Fibroblast of skin of abdomen (primary cell): Measurements from ENCODE around the gene GJA3.

ENCODE experiments used
- DNase-seq: peaks from one replicate; pipeline ENCODE4 v3.0.0-alpha.2; 2013

GJA3 gene

DNA sequence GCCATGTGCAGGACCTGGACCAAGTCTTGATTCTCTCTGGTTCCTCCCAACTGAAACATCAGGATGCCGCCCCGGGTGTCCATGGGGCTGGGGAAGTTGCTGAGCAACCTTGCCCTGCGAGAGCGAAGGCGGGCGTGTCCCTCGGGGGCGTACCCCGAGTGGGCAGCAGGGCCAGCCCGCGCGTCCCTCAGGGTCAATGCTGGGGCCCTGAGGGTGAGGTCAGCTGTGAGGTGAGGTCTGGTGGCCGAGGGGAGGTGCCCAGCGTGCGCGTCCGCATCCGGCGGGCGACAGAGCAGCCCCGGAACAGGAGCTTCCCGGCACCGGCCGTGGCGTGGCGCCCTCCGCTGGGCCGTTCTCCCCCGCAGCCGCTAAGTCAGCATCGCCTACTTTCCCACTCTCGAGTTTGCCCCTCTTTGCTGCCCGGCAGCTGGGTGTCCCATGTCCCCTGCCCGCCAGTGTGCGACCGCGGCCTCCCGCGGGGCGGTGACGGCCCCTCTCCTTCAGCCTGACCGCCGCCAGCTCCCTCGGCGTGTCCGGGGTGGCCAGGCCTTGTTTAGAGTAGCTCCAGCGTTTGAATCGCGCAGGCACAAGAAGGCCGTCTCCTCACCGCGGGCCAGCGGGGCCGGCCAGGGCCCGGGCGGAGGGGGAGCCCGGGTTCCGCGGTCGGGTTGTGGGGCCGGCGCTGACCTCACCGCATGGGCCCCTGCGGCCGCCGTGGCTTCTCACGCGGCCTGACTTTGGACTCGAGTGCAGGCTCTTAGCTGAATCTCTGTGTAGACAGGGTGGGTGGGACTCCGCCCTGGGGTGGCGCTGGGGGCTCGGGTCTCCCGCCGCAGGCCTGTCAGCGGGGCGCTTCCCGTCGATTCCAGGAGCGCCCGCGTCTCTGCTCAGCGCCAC, 33.0 kb downstream of the GJA3 start:
- peak; percentile 30 for DNase-seq

DNA sequence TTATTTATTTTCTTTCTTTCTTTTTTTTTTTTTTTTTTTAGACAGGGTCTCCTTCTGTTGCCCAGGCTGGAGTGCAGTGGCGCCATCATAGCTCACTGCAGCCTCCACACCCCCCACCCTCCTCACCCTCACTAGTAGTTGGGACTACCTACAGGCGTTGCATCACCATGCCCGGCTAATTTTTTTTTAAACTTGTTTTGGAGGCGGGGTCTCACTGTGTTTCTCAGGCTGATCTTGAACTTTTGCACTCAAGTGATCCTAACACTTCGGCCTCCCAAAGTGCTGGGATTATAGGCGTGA, 33.6 kb downstream of the GJA3 start:
- DNase-seq = no peak

DNA sequence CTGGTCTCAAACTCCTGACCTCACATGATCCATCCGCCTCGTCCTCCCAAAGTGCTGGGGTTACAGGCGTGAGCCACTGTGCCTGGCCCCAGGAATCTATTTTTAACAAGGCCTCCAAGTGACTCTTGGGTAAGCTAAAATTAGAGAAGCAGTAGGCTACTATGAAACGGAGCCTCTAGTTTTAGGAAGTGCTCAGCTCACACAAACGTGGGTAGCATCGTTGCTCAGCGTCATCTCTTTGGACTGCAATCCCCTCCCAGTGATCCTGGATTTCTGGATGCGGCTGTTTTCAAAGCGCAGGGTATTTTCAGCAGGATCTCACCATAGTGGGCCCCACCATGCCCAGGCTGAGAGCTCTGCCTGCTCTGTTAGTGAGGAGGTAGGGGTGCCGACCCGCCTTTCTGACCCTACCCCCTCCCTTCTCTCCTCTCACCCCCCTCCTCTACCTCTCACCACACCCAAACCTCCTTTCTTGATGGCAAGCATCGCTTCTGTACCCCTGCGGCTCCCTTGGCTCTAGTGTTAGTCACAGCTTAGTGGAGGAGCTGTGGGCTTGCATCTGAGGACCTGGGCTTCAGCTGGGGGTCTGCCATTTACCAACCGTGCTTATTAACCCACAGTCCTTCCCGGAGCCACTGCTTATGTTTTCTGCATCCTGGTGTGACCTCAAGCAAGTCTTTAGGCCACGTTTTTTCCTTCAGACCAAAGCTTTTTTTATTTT, 34.2 kb downstream of the GJA3 start:
- no peak for DNase-seq

DNA sequence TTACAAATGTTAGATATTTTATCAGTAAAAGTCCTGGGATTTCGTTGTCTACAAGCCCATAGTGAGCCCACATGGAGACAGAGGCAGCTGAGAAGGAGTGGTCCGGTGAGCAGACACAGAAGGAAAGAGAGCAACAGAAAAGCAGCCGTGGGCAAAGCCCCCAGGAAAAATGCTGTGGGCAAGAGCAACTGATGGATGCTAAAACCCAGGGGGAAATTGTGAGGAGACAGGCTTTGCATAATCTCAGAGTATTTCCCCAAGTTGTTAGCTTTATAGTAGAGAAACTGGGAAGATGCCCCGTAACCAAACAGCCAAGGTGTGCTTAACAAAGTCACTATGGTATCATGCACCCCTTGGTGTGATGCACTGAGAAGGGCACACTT, 35.1 kb downstream of the GJA3 start:
- DNase-seq = no peak

DNA sequence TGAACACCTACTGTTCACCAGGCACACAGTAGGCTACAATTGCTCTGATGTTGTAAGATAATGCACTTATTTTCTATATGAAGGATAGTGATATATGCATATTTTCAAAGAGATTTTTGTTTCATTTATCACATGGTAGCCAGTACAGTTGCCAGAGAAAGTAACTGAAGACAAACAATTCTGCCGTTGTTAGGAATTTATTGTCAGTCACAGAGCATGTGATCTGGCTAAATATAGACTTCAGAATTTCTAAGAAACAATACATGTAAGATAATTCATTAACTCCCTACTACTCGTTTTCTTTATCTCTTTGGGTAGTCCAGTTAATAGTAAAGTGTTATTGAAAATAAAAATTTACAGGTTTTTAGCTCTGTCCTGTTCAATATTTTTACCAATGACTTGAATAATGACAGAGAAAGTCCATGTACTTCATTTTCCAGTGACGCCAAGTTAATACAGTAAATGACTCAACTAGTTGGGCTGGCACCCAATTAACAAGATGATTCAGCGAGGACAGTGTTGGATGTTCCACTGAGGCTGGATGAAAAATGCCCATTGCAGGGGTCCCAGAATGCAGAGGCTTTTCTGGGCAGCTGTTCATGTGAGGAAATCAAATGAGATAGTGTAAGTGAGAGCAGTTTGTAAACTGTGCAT, 35.6 kb downstream of the GJA3 start:
- peak; percentile 53 for DNase-seq

DNA sequence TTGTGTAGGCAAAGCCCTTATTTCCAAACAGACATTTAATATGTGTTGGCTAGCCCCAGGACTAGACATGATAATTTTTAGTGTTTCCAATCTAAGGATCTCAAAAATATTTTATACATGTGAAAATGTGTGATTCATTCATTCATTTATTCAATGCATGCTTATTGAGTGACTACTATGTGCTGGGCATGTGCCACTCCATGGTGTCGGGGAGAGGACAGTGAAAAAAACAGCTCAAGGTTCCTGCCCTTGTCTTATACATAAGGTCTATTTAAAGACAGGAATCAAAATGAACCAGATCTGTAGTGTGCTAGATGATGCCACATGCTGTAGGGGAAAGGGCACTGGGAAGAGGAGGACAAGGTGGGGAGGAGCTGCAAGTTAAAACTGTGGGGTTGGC, 36.5 kb downstream of the GJA3 start:
- peak; percentile 8 for DNase-seq

DNA sequence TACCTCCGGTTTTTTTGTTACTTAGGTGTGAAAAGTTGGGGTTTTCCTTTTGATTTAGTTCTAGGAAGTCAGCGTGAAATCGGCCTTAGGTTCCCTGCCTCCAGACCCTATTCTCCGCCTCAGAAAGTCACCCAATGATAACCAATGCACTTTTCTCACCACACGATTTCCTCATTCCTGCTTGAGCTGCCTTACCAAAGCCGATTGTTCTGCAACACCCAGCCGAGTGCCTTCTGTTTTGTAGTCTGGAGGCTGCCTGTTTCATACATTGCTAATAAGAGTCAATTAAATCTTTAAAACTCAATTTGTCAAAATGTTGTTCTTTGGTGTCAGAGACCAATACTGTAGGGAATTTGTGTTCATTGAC, 39.7 kb downstream of the GJA3 start:
- no peak for DNase-seq

DNA sequence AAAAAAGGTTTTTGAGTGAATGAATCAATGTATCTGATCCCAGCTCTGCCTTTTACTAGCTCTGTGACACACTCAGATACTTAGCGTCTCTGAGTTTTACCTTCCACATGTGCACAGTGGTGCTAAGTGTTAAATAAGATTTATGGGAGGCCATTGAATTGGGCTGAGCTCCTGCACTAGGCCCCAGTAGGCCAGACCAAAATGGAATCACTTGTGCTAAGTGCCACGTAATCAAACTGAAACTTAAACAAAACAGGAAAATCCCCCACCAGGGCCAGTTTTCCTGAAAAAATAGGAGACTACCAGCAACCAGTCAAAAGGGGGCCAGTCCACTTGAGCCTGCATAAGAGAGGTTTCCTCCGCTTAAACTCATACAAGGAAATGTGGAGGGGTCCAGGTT, 40.9 kb downstream of the GJA3 start:
- no peak for DNase-seq

DNA sequence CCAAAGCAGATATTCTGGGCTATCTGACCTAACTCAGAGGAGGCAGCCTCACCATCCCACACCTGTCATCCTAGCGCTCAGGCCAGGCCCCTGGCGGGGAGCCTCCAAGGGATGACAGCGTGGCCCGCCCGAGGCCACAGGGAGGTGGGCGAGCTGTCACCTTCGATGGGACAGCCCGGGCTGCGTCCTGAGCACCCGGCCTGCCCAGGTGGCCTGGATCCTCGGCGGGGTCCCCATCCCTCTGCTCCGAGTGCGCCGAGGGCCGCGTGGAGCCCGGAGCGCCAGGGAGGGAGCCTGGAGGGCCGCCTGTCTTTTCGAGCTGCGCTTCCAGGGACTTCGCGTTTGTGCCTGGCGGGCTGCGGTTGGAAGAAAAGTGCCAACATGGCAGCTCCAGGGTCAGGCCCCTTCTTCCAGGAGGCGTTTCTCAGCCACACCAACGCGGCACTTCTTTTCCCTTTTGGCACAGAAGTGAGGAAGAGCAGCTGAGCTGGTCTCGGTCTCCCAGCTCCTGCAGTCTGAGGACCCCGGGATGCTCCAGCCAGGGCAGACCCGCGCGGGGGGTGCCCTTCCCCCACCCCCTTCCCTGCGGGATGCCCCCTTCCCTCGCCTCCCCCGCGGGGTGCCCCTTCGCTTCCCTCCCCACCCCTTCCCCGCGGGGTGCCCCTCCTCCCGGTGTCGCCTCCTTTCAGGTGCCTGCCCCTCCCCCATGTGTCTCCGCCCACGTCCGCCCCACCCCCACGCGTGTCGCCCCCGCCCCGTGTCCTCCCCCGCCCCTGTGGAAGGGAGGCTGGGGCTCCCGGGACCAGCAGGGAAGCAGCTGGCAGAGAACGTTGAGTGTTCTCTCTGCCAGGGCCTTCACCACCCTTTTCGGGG, 42.3 kb downstream of the GJA3 start:
- DNase-seq = peak; percentile 47

DNA sequence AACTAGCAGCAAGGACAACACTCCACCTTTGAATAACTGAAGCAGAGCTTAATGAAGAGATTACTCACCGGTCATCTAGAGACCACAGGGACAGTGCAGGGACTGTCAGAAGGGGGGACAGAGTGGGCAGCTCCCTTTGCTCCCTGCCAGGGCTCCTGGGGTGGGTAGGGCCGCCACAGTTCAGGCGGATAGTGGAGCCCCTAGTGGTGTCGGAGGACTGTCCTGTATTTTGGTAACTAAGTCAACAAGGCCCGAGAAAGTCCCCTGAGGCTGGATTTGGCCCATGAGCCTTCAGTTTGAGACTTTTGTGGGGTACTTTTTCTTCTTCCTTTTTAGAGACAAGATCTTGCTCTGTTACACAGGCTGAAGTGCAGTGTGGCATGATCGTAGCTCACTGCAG, 44.6 kb downstream of the GJA3 start:
- DNase-seq = no peak

DNA sequence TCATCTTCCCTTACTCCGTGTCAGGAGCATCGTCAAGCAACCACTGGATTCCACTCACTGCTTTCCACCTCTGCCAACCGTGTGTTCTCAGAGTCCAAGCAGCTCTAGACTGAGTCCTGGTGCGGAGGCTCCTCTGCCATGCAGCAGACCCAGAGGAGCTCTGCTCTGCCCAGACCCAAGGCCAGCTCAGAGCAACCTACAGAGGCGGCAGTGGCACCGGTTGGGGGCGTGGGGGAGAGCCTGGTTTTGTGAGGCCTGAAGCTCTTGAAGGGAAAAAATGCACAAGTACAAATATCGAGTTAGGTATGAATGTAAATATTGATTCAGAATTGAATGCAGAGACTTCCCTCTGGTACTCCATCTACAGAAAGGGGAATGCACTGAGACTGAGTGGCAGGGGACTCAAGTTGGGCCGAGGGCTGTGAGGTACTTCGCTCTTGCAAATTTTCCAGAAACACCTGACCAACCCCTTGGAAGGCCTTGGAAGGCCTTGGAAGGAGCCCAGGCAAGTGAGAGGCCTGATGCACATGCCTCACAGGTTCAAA, 46.7 kb downstream of the GJA3 start:
- DNase-seq = no peak

DNA sequence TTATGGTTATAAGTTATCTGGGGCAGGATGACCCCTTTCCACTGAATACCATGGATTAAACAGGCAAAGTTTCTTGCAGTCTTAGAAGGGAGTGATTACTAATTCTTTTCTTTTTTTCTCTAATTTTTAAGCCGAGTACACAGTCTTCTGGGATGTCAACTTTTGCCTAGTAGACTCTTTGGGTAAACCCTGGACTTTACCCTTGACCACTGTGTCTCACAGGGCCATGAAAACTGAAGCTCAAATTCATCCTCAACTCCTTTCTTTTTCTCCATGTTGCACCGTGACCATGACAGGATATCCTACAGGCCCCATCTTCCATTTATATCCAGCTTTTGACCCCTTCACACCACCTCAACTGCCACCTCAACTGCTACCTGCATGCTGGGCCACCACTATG, 51.8 kb downstream of the GJA3 start:
- DNase-seq = no peak

DNA sequence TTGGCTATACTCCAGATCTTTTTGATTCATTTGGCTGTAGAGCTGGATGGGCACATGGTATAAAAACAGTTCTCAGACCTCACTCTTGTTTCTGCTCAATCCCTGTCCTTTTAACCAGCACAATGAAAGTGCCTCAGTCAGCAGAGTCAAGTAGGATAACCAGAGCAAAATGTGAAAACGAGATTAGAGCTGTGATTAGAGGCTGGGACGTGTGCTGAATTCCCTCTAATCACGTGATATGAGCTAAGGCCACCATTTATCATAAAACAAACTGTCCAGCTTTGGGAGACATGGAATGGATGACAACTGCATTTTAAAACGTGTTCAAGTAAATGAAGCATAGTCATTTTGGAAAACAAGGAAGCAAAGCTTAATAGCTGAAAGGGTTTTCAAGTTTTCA, 54.1 kb downstream of the GJA3 start:
- DNase-seq = no peak

DNA sequence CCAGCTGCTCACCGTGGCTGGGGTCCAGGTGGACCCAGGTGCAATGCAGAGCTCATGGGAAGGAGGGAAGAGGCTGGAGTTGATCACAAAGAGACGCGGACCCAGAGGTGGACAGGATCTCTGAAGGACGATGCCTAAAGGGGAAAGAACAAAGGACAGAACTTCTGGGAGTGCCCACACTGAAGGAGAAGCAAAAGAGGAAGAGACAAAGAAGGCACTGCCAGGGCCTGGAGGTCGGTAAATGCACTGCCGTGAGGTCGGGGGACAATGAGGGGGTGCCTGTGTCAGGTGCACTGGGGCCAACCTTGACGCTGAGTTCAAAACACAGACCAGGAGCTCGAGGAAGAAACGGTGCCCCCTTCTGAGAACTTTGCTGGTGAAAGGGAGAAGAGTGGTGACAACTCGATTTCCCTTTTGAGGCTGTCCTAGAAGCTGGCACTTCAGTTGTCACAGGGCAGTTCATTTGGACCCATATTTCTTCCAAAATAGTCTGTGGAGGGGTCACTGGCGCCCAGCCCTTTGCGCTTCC, 55.6 kb downstream of the GJA3 start:
- no peak for DNase-seq

DNA sequence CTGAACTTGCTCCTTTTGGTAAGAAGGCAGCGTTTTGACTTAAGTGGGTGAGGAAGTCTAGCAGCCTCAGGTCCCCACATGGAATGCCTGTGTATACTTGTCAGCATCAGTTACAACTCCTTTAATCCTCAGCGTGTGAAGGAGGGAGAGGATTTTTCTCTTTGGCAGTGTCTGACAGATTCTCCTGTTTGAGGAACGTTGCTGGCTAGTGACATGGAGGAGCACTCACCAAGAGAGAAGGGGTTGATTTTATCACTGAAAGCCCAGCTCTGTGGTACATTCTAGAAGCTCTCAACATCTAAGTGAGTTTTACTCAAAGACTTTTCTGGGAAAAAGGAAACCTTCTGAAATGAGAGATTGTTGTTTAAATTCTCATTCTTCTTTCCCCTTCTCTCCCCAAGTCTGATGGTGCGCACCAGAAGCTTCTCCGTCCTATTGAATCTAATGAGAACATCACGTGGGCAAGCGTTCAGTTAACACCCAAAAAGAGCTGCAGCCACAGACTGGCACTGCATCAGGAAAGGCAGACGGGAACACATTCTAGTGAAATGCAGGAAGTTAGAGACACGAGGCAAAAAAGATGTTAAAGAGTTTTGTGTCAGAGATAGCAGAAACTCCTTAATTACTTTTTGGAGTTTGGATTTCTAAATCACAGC, 58.2 kb downstream of the GJA3 start:
- no peak for DNase-seq

DNA sequence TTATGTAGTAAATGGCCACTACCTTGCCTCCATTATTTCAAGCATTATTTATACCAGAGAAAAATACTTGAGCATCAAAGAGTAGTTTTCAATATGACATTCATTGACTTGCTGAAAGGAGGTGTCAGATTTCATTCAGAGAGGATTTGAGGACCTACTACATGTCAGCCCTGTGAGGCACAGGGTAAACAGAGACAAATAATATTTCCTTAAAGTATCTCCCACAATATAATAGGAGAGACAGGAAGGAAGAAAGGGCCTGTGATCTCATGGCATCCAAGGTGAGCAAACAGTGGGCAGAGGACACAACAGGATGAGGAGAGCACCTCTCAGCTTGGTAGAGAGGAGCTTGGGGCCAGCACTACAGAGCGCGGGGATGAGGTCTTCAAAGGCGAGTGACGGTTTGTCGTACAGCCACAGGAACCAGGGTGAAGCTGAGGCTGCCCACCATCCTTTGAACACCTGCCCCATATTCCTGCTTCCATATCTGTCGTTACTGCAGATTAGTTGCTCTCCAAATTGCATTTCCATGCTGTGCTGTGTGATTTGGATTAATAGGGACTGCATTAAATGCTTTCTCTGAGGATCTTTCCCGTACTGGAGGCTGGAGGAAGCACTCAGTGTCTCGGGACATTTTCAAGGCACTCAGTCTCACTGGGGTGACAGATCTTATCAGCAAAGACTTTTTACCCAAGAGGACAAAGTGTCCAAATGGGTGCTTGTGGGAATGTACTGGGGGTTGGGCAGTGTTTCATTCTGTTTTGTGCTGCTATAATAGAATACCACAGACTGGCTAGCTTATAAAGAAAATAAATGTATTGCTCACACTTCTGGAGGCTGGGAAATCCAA, 59.2 kb downstream of the GJA3 start:
- DNase-seq = no peak

DNA sequence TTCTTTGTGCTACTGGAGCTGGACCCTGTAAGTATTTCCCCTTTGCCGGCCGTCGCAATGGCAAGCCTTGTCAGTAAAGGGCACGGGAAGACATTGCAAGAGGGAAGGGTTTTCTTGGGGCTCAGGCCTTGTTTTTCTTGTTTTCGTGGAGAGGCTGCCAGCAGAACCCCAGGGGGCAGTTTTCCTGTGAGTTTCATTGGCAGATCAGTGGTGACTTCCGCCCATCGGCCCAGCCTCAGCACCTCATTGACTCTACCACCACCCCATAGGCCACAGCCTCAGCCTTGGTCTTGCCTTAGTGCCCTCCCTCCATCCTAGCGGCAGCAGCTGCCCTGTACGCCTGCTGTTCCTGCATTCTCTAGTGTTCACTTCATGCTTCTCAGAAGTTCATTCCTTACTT, 61.5 kb downstream of the GJA3 start:
- no peak for DNase-seq

DNA sequence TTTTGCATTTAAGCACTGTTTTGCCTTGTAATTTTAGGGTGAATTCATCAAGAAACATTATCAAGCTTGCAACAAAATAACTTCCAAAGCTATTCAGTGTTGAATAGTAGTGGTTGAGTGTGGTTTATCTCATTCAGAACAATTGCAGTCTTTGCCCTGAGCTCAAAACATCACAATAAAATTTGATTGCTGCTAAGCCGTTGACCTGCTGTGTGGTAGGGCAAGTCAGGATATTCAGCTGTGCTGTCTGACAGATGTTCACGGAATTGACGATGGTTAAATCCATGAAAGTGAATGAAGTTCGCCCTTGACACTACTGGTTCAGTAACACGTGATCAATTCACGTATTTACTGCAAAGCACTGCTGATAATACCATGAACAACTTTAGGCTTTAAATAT, 66.9 kb downstream of the GJA3 start:
- DNase-seq = no peak

DNA sequence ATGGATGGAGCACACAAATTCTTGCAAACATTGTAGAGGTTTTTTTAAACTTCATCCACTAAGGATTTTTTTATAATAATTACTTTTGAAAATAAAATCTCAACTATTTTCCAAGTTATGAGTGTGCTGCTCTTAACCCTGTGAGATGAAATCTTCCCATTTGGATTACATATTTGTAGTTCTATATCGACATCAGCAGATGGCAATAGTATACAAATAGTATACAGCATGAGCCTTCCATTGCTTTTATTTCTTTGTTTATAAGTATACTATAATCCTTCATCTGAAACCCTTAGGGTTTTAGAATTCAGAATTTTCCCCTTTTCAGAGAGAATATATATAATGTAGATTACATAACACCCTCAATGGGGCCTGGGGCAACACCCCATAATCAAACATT, 70.5 kb downstream of the GJA3 start:
- no peak for DNase-seq
